ENCODE data around the gene SHISAL1.

- no peak for TF ChIP-seq POLR2AphosphoS5 (IDR thresholded peaks at IDR 0.05; ENCODE audit: low read depth, low read length)
- no peak for TF ChIP-seq TAF1 (IDR thresholded peaks at IDR 0.05; ENCODE audit: borderline replicate concordance, low read depth, low read length)
Measured at GRCh38 chr22:44205516-44206329, 107.0 kb downstream of the SHISAL1 start.
